Natural killer cell (primary cell): ENCODE measurements around the gene SMIM27. TPM values are rescaled to one million over a fixed set of nuclear protein-coding genes. Genes with fewer than 3 reads are reported as not detected.
"Not testable (repeated sequence)": the region's sequence is repeated elsewhere in the genome, so short reads cannot be mapped to it uniquely, and the experiment has no call there.

ENCODE experiments used
- ATAC-seq, 3 donors: fragments of 150-1000 bp in 2 of 3; fragments of 200-7000 bp in 1 of 3; cut with Tn5 transposase; 1 replicate in 1 of 3; 2 replicates in 2 of 3; pipeline ENCODE4 v1.10.0; 2021; ENCODE audit warnings: mild to moderate bottlenecking in 2 of 3, moderate library complexity in 2 of 3
- DNase-seq, 2 donors: peaks; one replicate each; pipeline versions ENCODE4 v3.0.0 to v3.0.0-alpha.2; 2013 to 2021; ENCODE audit warnings: mixed read lengths in 1 of 2
- H3K27ac ChIP-seq: one replicate; pipeline ENCODE4 v1.5.1; 2013; ENCODE audit warnings: mild to moderate bottlenecking, low read length
- H3K27me3 ChIP-seq: one replicate; pipeline ENCODE4 v1.6.1; 2013; ENCODE audit warnings: low read length; ENCODE audit not compliant: control insufficient read depth, insufficient read depth
- H3K36me3 ChIP-seq: one replicate; pipeline ENCODE4 v1.6.1; 2013; ENCODE audit warnings: low read length; ENCODE audit not compliant: control insufficient read depth, insufficient read depth
- H3K4me1 ChIP-seq: one replicate; pipeline ENCODE4 v1.6.1; 2013; ENCODE audit warnings: low read length; ENCODE audit not compliant: control insufficient read depth, insufficient read depth
- H3K4me3 ChIP-seq: one replicate; pipeline ENCODE4 v1.5.1; 2013; ENCODE audit warnings: low read length
- H3K9me3 ChIP-seq: one replicate; pipeline ENCODE4 v1.6.1; 2013; ENCODE audit warnings: low read length; ENCODE audit not compliant: control insufficient read depth, insufficient read depth
- H3K27ac Mint-ChIP-seq, 2 donors: one replicate each; pipeline ENCODE4 v1.8.0; 2022; ENCODE audit warnings: mild to moderate bottlenecking in 2 of 2, mixed read lengths in 2 of 2, moderate library complexity in 1 of 2
- H3K27me3 Mint-ChIP-seq, 2 donors: one replicate each; pipeline ENCODE4 v1.8.0; 2022; ENCODE audit warnings: low read depth in 2 of 2, mixed read lengths in 2 of 2
- H3K36me3 Mint-ChIP-seq: one replicate; pipeline ENCODE4 v1.8.0; 2022; ENCODE audit warnings: mixed read lengths
- H3K4me1 Mint-ChIP-seq, 2 donors: one replicate each; pipeline ENCODE4 v1.8.0; 2022; ENCODE audit warnings: mixed read lengths in 2 of 2
- H3K4me3 Mint-ChIP-seq: one replicate; pipeline ENCODE4 v1.8.0; 2022; ENCODE audit warnings: mild to moderate bottlenecking, moderate library complexity, mixed read lengths
- H3K9me3 Mint-ChIP-seq, 2 donors: one replicate each; pipeline ENCODE4 v1.8.0; 2022; ENCODE audit warnings: mixed read lengths in 2 of 2
- CTCF ChIP-seq: fragments of 200-600 bp; IDR thresholded peaks from one replicate; pipeline ENCODE4 v1.8.0; 2022; ENCODE audit warnings: antibody characterized with exemption
- WGBS: methylation state at CpG from one replicate; pipeline ENCODE4 v1.1.7; 2013; ENCODE audit warnings: missing lambda C conversion rate; ENCODE audit not compliant: insufficient coverage; 5-methylcytosine and 5-hydroxymethylcytosine counted together
- intact Hi-C: fragments of 100-400 bp; cut with micrococcal nuclease; formaldehyde crosslinking; loops from one replicate; pipeline ENCODE4 v1.14.2; 2022
- total RNA-seq, 4 donors: library from RNA; stranded (reverse); fragments of 120-200 nt in 1 of 4; gene quantifications; one replicate each; pipeline versions ENCODE4 v1.2.3 to v1.2.4, GENCODE V29; 2013 to 2022

Gene SMIM27
- total RNA-seq, 3 donors from 2014 or later (not counting 1 experiment from before 2014, with no cell fraction given), result 17.7 to 22.8 (median 18.0) TPM

GRCh38 chr9:32508728-32509127 is 43.4 kb upstream of the SMIM27 start:
- no peak for TF ChIP-seq CTCF
- Mint-ChIP-seq H3K4me1 (peaks cover 46 to 65% of the 10 kb centered on the region in 2 donors), H3K27me3 (no peaks in the 10 kb centered on the region), H3K36me3 (peaks cover 5% of the 10 kb centered on the region), H3K9me3 (no peaks in the 10 kb centered on the region), H3K4me3 (no peak overlapping the region), H3K27ac (no peak overlapping the region)
- no peaks in the 10 kb centered on the region for H3K9me3 ChIP-seq
- 100% methylated on average over 1 of the region's 1 CpG for WGBS
- peaks cover 2% of the 10 kb centered on the region for H3K36me3 ChIP-seq
- DNase-seq (no peak), ATAC-seq (no peak)
- H3K4me1 ChIP-seq, result no peaks in the 10 kb centered on the region
- no peak overlapping the region for H3K4me3 ChIP-seq
- intact Hi-C loops, result no loop called here
- no peak overlapping the region for H3K27ac ChIP-seq
- H3K27me3 ChIP-seq, result no peaks in the 10 kb centered on the region

GRCh38 chr9:32516241-32516640 is 35.9 kb upstream of the SMIM27 start:
- TF ChIP-seq CTCF, result no peak
- no peak overlapping the region for H3K4me3 Mint-ChIP-seq
- peaks cover 6% of the 10 kb centered on the region for H3K36me3 Mint-ChIP-seq
- peaks cover 56 to 58% of the 10 kb centered on the region in 2 donors for H3K4me1 Mint-ChIP-seq
- Histone ChIP-seq H3K27ac (no peak overlapping the region), H3K27me3 (no peaks in the 10 kb centered on the region), H3K4me1 (no peaks in the 10 kb centered on the region), H3K9me3 (no peaks in the 10 kb centered on the region), H3K36me3 (no peaks in the 10 kb centered on the region), H3K4me3 (no peak overlapping the region)
- H3K27me3 Mint-ChIP-seq, result no peaks in the 10 kb centered on the region
- H3K27ac Mint-ChIP-seq, result peak overlapping the region; percentile 9 to 35
- no peaks in the 10 kb centered on the region for H3K9me3 Mint-ChIP-seq
- intact Hi-C loops, result no loop called here
- no peak for DNase-seq
- no peak for ATAC-seq

- no peak for DNase-seq
- no peak for TF ChIP-seq CTCF
- Mint-ChIP-seq H3K4me3 (no peak overlapping the region), H3K27me3 (no peaks in the 10 kb centered on the region), H3K36me3 (peaks cover 6% of the 10 kb centered on the region), H3K27ac (peak overlapping the region in 1 of 2 donors; percentile 56), H3K4me1 (peaks cover 55 to 58% of the 10 kb centered on the region in 2 donors), H3K9me3 (no peaks in the 10 kb centered on the region)
- Histone ChIP-seq H3K27me3 (no peaks in the 10 kb centered on the region), H3K9me3 (no peaks in the 10 kb centered on the region), H3K27ac (no peak overlapping the region), H3K4me1 (no peaks in the 10 kb centered on the region), H3K36me3 (no peaks in the 10 kb centered on the region), H3K4me3 (no peak overlapping the region)
- no CpG with 5 or more reads among the region's 1 CpG for WGBS
- intact Hi-C loops, result no loop called here
- no peak for ATAC-seq
Observed at GRCh38 chr9:32518276-32518675, 33.9 kb upstream of the SMIM27 start.

GRCh38 chr9:32523910-32524309 is 28.2 kb upstream of the SMIM27 start:
- Mint-ChIP-seq H3K27ac (peak overlapping the region; percentile 79 to 96), H3K4me1 (peaks cover 56 to 59% of the 10 kb centered on the region in 2 donors), H3K36me3 (no peaks in the 10 kb centered on the region), H3K9me3 (no peaks in the 10 kb centered on the region), H3K4me3 (peak overlapping the region; percentile 93), H3K27me3 (no peaks in the 10 kb centered on the region)
- no CpG with 5 or more reads among the region's 1 CpG for WGBS
- Histone ChIP-seq H3K27me3 (no peaks in the 10 kb centered on the region), H3K4me1 (peaks cover 12% of the 10 kb centered on the region), H3K36me3 (no peaks in the 10 kb centered on the region), H3K27ac (no peak overlapping the region), H3K9me3 (no peaks in the 10 kb centered on the region), H3K4me3 (no peak overlapping the region)
- TF ChIP-seq CTCF, result no peak
- intact Hi-C loops, result no loop called here
- no peak for ATAC-seq
- DNase-seq, result no peak

GRCh38 chr9:32524558-32524891 is 27.6 kb upstream of the SMIM27 start:
- not testable (repeated sequence) for H3K9me3 Mint-ChIP-seq
- WGBS, result 96% methylated on average over 11 of the region's 11 CpGs

More at GRCh38 chr9:32524558-32524891, 27.6 kb upstream of the SMIM27 start:
- H3K4me3 ChIP-seq, result peak overlapping the region; percentile 92
- ATAC-seq, H3K9me3 ChIP-seq, H3K27me3 ChIP-seq, H3K36me3 Mint-ChIP-seq, H3K36me3 ChIP-seq, H3K27ac ChIP-seq, H3K27me3 Mint-ChIP-seq, intact Hi-C loops: not testable (repeated sequence)
- peaks cover 12% of the 10 kb centered on the region for H3K4me1 ChIP-seq
- peak in 1 of 2 donors; percentile 20 for DNase-seq
- H3K4me3 Mint-ChIP-seq, result peak overlapping the region; percentile 93
- H3K27ac Mint-ChIP-seq, result peak overlapping the region; percentile 79 to 96
- H3K4me1 Mint-ChIP-seq, result peaks cover 56 to 59% of the 10 kb centered on the region in 2 donors
